Measurements from ENCODE around the gene LMBRD2.
A peak's percentile ranks its signal among the peaks of the same experiment; 100 is the strongest.

Gene LMBRD2

DNA sequence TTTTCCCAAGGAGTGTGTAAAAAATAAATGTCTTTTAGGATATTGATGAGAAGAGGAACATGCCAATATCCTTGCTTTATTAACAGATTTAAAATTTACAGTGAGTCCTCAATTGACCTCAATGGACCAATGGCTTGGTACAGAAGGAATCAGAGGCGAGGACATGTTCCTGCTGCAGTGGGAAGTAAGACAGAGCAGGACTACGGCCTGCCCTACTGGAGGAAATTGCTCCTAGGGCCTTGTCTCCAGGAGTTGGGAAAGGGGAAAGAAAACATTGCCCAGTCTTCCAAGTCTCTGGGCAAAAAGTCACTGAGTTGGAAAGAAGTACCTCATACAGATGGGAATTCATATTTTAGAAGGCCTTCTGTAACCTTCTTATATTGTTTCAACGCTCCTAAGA, 51.9 kb downstream of the LMBRD2 start:
- no peak for DNase-seq

DNA sequence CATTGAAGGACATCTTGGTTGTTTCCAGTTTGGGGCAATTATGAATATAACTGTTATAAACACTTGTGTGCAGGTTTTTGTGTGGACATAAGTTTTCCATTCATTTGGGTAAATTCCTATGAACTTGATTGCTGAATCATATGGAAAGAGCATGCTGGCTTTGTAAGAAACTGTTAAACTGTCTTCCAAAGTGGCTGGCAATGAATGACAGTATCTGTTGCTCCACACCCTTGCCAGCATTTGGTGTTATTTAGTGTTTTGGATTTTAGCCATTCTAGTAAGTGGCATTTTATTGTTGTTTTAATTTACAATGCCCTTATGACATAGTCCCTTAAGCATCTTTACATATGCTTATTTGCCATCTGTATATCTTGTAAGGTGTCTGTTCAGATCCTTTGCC, 55.2 kb downstream of the LMBRD2 start:
- DNase-seq, result no peak

DNA sequence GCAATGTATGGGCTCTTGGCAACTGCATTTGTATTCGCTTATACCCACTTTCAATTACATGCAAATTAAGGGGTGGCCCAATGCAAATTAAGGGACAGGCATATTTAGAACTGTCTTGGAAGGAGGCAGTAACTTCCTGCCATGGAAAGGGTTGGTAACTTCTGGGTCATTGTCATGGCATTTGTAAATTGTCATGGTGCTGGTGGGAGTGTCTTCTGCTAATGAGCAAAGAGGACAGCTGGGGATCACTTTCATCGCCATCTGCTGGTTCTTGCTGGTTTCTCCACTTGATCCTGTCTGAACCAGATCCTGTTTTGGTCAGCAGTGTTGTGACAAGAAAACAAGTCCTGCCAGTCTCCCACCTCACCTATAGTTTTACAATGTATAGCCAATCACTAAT, 61.7 kb downstream of the LMBRD2 start:
- peak; percentile 64 for DNase-seq

GRCh38 chr5:36079200-36079781, 72.4 kb downstream of the LMBRD2 start:
- DNase-seq, result peak; percentile 75

DNA sequence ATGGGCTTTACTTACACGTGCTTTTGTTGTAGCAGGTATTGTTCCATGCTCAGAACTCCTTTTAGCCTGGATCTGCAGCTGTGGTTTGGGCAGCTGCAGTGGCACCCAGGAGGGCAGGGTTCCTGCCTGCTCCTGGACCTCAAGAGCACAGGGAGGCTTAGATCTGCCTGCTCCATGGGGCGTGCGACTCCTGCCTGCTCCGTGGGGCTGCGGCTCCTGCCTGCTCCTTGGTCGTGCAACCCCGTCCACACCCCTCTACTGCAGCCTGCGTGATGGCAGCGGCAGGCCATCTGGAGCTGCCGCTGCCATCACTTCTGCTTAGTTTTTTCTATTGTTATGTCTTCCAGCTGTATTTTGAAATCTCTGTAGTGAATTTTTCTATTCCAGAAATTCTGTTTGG, 73.3 kb downstream of the LMBRD2 start:
- peak; percentile 12 for DNase-seq

DNA sequence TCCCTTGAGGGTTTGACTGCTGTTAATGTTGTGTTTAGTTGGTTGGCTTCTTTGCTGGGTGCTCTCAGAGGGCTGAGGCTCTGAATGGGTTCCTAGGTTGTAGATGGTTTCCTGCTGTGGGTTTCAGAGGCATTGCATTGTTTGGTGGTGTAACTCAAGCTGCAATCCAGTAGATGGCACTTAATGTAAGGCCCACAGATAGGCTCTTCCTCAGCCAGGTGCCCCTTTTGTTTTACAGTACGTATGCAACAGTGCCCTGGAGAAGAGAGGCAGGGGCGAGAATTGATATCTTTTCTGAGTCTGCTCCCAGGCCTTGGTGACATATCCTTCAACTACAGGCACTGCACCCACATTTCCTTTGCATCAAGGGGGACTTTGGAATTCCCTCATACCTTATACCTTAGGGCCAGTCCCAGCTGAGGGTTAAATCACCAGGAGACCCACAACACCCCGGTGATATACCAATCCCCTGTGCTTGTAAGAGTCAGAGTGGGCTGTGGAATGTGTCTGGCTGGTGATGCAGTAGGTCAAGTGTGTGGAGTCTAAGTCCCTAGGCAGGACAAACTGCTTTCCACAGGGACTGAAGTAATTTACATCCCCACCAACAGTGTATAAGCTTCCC, 78.0 kb downstream of the LMBRD2 start:
- peak; percentile 70 for DNase-seq

- peak; percentile 11 for DNase-seq
Observed at GRCh38 chr5:36070687-36071571, 80.8 kb downstream of the LMBRD2 start.

DNA sequence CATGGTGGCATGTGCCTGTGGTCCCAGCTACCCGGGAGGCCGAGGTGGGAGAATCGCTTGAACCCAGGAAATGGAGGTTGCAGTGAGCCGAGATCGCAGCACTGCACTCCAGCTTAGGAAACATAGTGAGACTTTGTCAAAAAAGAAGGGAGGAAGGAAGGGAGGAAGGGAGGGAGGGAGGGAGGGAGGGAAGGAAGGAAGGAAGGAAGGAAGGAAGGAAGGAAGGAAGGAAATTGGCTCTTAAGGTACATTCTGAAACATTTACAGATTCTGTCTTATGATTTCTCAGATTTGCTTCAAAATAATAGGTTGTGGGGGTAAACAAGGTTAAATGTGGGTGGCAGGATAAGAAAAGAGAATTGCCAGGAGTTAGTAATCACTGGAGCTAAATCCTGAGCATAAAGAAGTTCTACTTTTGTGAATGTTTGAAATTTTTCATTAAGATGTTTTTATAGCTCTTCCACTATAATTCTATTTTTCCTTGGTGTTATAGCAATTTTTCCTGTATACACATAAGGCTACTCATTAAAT, 82.9 kb downstream of the LMBRD2 start:
- no peak for DNase-seq

DNA sequence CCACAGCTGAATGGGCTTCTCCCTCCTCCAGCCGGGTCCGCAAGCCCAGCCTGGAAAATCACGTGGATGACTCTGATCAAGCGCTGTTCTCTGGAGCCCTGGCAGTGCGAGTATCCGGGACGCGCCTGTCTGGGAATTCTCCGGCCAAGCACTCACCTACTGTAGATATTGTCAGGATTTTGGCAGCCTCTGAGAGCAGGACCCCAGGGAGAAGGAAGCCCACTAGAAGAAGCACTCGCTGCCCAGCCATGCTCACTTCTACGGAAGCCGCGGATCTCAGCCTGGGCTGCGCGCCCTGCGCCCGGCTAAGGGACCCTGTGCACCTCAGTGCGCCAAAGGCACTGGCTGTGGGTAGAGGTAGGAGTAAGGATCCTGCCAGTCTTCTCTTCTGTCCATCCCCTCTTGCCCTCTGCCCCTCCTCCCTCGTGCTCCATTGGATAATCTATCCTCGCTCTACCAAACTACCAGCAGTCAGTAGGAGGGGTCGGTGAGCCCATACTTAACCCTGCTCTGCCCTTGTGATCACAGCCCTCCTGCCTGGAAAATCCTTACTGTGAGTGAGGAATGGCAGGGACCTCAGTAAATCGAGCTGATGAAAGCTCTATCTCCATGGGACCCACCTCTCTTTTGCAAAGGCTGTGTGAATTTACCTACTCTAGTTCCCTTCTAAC, 85.0 kb downstream of the LMBRD2 start, which contains the start of gene UGT3A2:
UGT3A2 (minus strand) TSS at position 343 of the 671 bp plus-strand sequence; CDS start at position 250, 93 bp downstream.
- no peak for DNase-seq

GRCh38 chr5:36066001-36066539, 85.6 kb downstream of the LMBRD2 start:
- no peak for DNase-seq

DNA sequence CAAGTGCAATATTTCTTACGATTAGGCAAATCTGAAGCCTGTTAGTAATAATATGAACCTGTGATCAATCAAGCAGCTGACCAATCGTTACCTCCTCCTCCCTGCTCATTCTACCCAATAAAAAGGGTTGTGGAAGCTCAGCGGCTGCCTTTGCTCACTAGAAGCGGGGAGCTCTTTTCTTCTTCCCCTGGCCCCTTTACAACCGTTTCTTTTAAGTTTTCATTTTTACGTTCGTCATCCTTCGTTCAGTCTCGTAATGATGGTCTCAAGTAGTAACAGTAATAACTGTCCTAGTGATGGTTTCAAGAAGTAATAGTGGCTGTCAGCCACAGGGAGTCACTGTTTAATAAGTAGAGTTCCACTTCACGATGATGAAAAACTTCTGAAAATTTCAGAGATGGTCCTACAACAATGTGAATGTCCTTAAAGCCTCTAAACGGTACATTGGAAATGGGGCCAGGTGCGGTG, 91.2 kb downstream of the LMBRD2 start:
- DNase-seq, result no peak

GRCh38 chr5:36059571-36060419, 91.9 kb downstream of the LMBRD2 start:
- DNase-seq, result no peak

- no peak for DNase-seq
Observed at GRCh38 chr5:36058776-36059175, 92.9 kb downstream of the LMBRD2 start.

GRCh38 chr5:36057386-36057785, 94.3 kb downstream of the LMBRD2 start:
- DNase-seq, result no peak

DNA sequence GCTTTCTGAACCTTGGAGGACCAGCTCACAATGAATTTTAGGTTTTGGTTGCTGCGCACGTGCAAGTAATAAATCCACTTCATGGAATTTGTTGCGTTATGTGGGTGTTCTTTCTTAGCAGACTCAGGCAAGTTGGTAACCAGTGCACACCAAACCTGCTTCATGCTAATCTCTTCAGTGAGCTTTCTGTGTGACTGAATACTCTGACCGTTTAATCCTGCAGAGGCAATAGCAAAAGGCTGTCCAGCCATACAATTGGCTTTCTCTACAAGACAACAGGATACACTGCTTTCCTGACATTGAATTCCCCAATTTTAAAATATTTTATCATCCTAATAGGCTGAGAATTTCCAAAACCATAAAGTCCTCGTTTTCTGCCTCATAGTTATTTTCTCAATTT, 95.3 kb downstream of the LMBRD2 start:
- DNase-seq, result no peak

DNA sequence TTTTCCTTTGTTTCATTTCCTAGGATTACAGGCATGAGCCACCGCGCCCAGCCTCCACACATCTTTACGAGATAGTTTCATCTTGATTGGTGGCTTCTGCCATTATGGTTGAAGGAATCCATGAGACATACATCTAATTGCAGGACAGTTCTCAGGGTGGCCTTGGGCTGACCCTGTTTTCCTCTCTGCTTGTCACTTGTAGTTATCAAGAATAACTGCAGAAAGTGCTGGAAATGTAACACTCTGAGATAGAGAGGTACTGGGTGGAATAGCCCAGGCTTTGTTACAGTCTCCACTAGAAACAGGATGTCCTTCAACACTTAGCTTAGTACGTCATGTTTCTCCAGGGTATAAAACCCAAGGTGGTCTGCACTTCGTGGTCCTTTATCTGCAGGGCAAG, 95.7 kb downstream of the LMBRD2 start:
- DNase-seq, result no peak

DNA sequence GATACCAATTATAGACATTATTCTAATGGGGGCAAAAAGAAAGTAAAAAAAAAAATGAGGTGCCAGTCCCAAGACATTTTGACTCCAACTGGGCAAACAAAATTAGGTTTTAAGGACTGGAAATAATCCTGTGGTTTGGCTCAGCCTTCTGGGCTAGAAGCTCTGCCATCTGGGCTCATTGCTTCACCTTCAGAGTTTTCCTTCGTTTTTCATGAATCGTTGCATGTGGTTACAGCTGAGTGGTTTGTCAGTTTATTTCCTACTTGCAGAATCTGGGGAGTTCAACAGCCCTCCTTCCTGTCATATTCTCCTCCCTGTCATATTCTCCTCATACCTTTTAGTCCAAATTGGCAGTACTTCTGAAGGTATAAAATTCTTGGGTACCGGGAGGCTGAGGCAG, 97.0 kb downstream of the LMBRD2 start:
- no peak for DNase-seq

- no peak for DNase-seq
Observed at GRCh38 chr5:36052538-36052937, 99.1 kb downstream of the LMBRD2 start.

- DNase-seq, result no peak
Observed at GRCh38 chr5:36049949-36050348, 101.7 kb downstream of the LMBRD2 start.

Measured in NCI-H69 (cell line).